Measurements from ENCODE around the gene ARID3A.
A peak's percentile ranks its signal among the peaks of the same experiment; 100 is the strongest.

The ARID3A gene

GRCh38 chr19:913080-913748, 12.6 kb upstream of the ARID3A start, which contains the start of gene R3HDM4:
Gene R3HDM4, minus strand, starts transcription at chr19:913219. Its CDS starts 62 bp downstream, at chr19:913157.
- peak; percentile 67 for DNase-seq

GRCh38 chr19:916645-917322, 9.1 kb upstream of the ARID3A start:
- DNase-seq, result no peak

- DNase-seq, result peak; percentile 12
Observed at GRCh38 chr19:917323-918151, 8.3 kb upstream of the ARID3A start, which contains the start of gene KISS1R. Gene KISS1R, plus strand, starts transcription at chr19:917333. Its CDS starts 170 bp downstream, at chr19:917503.

GRCh38 chr19:918152-918437, 7.7 kb upstream of the ARID3A start:
- no peak for DNase-seq

- DNase-seq, result no peak
Observed at GRCh38 chr19:918481-919198, 7.2 kb upstream of the ARID3A start.

- no peak for DNase-seq
Observed at GRCh38 chr19:919199-920050, 6.4 kb upstream of the ARID3A start.

- DNase-seq, result no peak
Observed at GRCh38 chr19:920051-920864, 5.6 kb upstream of the ARID3A start.

GRCh38 chr19:924553-925086, 1.2 kb upstream of the ARID3A start:
- DNase-seq, result no peak

- DNase-seq, result no peak
Observed at GRCh38 chr19:925087-925525, 729 bp upstream of the ARID3A start.

- no peak for DNase-seq
Observed at GRCh38 chr19:926323-926588, 421 bp downstream of the ARID3A start.

- peak; percentile 35 for DNase-seq
Observed at GRCh38 chr19:926589-927350, 935 bp downstream of the ARID3A start.

GRCh38 chr19:927351-927779, 1.5 kb downstream of the ARID3A start:
- DNase-seq, result no peak

- DNase-seq, result no peak
Observed at GRCh38 chr19:927780-928401, 2.1 kb downstream of the ARID3A start.

- no peak for DNase-seq
Observed at GRCh38 chr19:928471-929202, 2.8 kb downstream of the ARID3A start.

- DNase-seq, result no peak
Observed at GRCh38 chr19:929203-929890, 3.5 kb downstream of the ARID3A start.

- DNase-seq, result no peak
Observed at GRCh38 chr19:929891-930258, 4.0 kb downstream of the ARID3A start.

GRCh38 chr19:931860-932647, 6.2 kb downstream of the ARID3A start:
- DNase-seq, result no peak
